ENCODE data around the gene RHEX.
A peak's percentile ranks its signal among the peaks of the same experiment; 100 is the strongest.

The RHEX gene

DNA sequence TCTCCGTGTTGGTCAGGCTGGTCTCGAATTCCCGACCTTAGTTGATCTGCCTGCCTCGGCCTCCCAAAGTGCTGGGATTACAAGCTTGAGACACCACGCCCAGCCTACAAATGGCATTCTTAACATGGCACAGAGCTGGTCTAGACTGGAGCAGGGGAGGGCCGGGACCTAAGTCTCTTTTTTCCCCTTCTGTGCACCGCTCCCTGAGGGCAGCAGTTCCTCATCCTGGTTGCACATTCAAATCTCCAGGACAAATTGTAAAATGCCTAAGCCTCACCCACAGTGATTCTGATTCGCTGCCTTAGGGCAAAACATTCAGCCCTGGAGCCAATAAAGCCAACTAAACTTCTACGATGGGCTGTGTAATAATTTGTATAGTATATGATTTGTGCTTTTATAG, 74.4 kb downstream of the RHEX start:
- ChIA-PET CTCF (no interaction called here), POLR2A (ENCODE audit: low non-redundant PET) (no interaction called here)
- DNase-seq (ENCODE audit: low spot score): no peak
- TF ChIP-seq, protein P1, sequence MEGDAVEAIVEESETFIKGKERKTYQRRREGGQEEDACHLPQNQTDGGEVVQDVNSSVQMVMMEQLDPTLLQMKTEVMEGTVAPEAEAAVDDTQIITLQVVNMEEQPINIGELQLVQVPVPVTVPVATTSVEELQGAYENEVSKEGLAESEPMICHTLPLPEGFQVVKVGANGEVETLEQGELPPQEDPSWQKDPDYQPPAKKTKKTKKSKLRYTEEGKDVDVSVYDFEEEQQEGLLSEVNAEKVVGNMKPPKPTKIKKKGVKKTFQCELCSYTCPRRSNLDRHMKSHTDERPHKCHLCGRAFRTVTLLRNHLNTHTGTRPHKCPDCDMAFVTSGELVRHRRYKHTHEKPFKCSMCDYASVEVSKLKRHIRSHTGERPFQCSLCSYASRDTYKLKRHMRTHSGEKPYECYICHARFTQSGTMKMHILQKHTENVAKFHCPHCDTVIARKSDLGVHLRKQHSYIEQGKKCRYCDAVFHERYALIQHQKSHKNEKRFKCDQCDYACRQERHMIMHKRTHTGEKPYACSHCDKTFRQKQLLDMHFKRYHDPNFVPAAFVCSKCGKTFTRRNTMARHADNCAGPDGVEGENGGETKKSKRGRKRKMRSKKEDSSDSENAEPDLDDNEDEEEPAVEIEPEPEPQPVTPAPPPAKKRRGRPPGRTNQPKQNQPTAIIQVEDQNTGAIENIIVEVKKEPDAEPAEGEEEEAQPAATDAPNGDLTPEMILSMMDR (conservative IDR thresholded peaks at IDR 0.05; ENCODE audit: low read depth): no peak
- no peak overlapping the region for H3K27ac ChIP-seq

DNA sequence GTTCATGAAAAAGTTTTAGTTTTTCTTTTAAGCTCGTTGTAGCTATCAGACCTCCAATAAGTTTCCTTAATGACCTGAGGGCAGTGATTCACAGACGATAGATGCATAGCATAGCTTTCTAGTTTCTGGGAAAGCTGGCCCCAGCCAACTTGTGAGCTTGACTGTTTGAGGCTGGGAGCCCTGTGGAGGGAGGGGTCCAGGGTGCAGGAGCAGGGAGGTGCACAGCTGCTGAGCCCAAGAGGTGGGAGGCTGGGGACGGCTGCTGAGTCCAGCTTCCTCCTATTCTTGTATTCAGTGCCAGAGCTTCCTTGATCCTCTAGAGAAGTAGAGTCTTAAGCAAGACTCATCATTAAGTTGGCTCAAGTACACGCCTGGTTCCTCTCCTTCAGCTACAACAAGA, 75.2 kb downstream of the RHEX start:
- peak; percentile 61 for DNase-seq (ENCODE audit: low spot score)
- H3K27ac ChIP-seq: no peak overlapping the region
- TF ChIP-seq, protein P1 (conservative IDR thresholded peaks at IDR 0.05; ENCODE audit: low read depth): no peak
- POLR2A ChIA-PET (ENCODE audit: low non-redundant PET): no interaction called here
- CTCF ChIA-PET: interaction anchor here (0.6 to 1.4 kb wide), 2 partner anchors 11 to 12 kb away, joined by 3 to 4 read pairs; partner anchors contain the start of gene AVPR1B

DNA sequence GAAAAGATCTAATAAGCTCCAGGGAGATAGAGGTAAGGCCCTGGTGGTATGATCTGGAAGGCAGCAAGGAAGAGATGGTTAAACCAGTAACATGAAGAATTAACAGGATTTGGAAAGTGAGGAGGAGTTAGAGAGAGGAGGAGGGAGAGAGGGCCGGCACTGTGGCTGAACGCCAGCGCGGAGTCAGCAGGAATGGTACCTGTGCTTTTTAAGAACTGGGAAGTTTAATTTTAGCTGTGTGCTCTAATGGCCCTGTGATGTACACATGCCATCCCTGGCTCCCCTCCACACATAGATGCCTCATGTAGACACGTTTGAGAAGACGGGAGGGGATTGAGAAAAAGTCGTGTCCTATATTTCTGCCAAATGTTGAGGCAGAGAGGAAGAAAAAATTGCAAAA, 78.1 kb downstream of the RHEX start:
- ChIA-PET POLR2A (ENCODE audit: low non-redundant PET) (no interaction called here), CTCF (interaction anchor here (1.5 kb wide), 1 partner anchor 154 kb away, joined by 3 read pairs; no protein-coding TSS in a partner anchor)
- DNase-seq (ENCODE audit: low spot score): no peak
- no peak overlapping the region for H3K27ac ChIP-seq
- TF ChIP-seq, protein P1 (conservative IDR thresholded peaks at IDR 0.05; ENCODE audit: low read depth): no peak

DNA sequence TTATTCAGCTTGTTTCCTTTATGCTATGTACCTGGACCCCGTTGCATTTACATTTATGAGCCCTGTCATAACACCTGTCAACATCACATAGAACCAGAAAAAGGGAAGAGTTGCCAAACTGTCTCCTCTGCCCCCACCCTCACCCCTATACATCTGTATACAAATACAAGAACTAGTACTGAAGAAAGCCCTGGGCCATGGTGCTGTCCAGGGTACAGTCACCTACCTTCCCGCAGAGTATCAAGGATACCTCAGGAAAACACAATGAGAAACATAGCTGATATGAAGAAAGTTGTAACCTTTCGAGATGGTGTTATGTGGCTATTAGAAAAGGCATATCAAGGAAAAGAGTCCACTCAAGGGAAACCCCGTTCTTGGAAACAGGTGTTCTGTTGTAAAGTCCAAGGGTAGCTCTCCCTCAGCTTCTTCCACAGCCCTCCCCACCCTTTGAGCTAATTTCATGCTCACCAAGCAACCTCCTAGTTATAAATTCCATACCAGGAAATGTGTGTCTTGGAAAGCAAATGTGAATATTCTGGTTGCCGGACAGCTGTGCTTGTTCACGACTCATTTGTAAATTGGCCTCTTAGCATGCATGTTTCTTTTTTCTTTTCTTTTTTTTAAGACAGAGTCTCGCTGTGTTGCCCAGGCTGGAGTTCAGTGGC, 80.9 kb downstream of the RHEX start:
- DNase-seq (ENCODE audit: low spot score): no peak
- TF ChIP-seq, protein P1 (conservative IDR thresholded peaks at IDR 0.05; ENCODE audit: low read depth): no peak
- POLR2A ChIA-PET (ENCODE audit: low non-redundant PET): no interaction called here
- CTCF ChIA-PET: interaction anchor here (0.8 to 1.1 kb wide), 2 partner anchors 28 to 86 kb away, joined by 5 to 10 read pairs; no protein-coding TSS in a partner anchor
- no peak overlapping the region for H3K27ac ChIP-seq

DNA sequence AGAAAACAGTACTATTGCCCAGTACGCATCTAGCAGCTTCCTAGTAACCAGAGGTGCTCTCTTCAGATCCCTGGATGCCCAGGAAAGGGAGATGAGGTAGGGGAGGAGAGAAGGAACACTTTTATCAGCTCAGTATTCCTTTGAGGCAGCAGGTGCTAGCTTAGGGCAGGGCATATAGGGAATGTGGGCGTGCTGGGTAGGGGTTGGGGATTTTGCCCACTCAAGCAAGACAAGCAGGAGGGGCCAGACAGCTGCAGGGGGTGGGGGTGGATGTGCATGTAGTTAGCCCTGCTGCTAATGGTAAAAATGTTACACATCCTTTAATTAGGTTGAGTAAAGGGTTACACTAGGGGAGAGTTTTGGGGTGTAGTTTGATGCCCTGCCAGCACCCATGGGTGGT, 82.3 kb downstream of the RHEX start:
- TF ChIP-seq, protein P1 (conservative IDR thresholded peaks at IDR 0.05; ENCODE audit: low read depth): no peak
- ChIA-PET CTCF (interaction anchor here (0.9 kb wide), 1 partner anchor 326 kb away, joined by 5 read pairs; no protein-coding TSS in a partner anchor), POLR2A (ENCODE audit: low non-redundant PET) (no interaction called here)
- no peak for DNase-seq (ENCODE audit: low spot score)
- H3K27ac ChIP-seq: no peak overlapping the region

DNA sequence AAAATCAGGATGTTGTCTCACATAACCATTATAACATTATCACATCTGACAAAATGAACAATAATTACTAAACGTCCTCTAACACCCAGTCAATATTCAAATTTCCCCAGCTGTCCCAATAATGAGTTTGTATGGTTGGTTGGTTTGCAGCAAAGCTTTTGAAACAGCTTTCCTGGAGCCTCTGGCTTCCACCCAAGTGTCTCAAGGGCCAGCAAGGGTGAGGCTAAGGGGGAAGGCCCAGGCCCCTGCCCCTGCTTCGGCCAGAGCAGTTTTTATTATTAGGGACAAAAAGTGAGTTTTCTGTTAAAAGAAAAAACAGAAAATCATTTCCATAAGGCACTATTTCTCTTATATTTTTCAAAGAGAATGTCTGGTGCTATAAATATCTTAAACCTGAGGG, 83.3 kb downstream of the RHEX start:
- CTCF ChIA-PET: interaction anchor here (0.6 kb wide), 1 partner anchor 159 kb away, joined by 3 read pairs; no protein-coding TSS in a partner anchor
- POLR2A ChIA-PET (ENCODE audit: low non-redundant PET): no interaction called here
- no peak for DNase-seq (ENCODE audit: low spot score)
- TF ChIP-seq, protein P1 (conservative IDR thresholded peaks at IDR 0.05; ENCODE audit: low read depth): no peak
- H3K27ac ChIP-seq: no peak overlapping the region

Data from RWPE1 (cell line).